H9 (cell line): Measurements from ENCODE around the gene C3orf52. TPM values are rescaled to one million over a fixed set of nuclear protein-coding genes. Genes with fewer than 3 reads are reported as not detected.

Source experiments
- DNase-seq: peaks from one replicate; pipeline ENCODE4 v3.0.0-alpha.2; 2017
- H2AFZ ChIP-seq: one replicate; pipeline ENCODE4 v1.6.1; 2013; ENCODE audit warnings: mild to moderate bottlenecking, low read length, control low read depth, moderate library complexity
- H2AK5ac ChIP-seq: 2 replicates; pipeline ENCODE4 v1.6.1; 2013; ENCODE audit warnings: low read length, control low read depth, mixed read lengths; ENCODE audit not compliant: insufficient read length
- H2BK120ac ChIP-seq: one replicate; pipeline ENCODE4 v1.6.1; 2013; ENCODE audit warnings: low read depth, mild to moderate bottlenecking, low read length, control low read depth, inconsistent platforms; ENCODE audit not compliant: poor library complexity, severe bottlenecking
- H2BK12ac ChIP-seq: 2 replicates; pipeline ENCODE4 v1.6.1; 2013; ENCODE audit warnings: low read length, control low read depth, mixed read lengths, low read depth; ENCODE audit not compliant: insufficient read length
- H2BK15ac ChIP-seq: 2 replicates; pipeline ENCODE4 v1.6.1; 2013; ENCODE audit warnings: low read depth, low read length, control low read depth
- H2BK20ac ChIP-seq: one replicate; pipeline ENCODE4 v1.6.1; 2013; ENCODE audit warnings: low read depth, mild to moderate bottlenecking, low read length, control low read depth, inconsistent platforms; ENCODE audit not compliant: poor library complexity, severe bottlenecking
- H2BK5ac ChIP-seq: 2 replicates; pipeline ENCODE4 v1.6.1; 2013; ENCODE audit warnings: low read length, control low read depth, mixed read lengths; ENCODE audit not compliant: insufficient read length
- H3K14ac ChIP-seq: 2 replicates; pipeline ENCODE4 v1.6.1; 2013; ENCODE audit warnings: low read length, control low read depth; ENCODE audit not compliant: insufficient read depth
- H3K18ac ChIP-seq: 2 replicates; pipeline ENCODE4 v1.6.1; 2013; ENCODE audit warnings: low read depth, mild to moderate bottlenecking, mixed read lengths, low read length, control low read depth; ENCODE audit not compliant: insufficient read length
- H3K23ac ChIP-seq: 2 replicates; pipeline ENCODE4 v1.6.1; 2013; ENCODE audit warnings: low read length, control low read depth, mixed read lengths, low read depth; ENCODE audit not compliant: insufficient read length
- H3K23me2 ChIP-seq: 2 replicates; pipeline ENCODE4 v1.6.1; 2013; ENCODE audit warnings: low read depth, mild to moderate bottlenecking, mixed read lengths, low read length, control low read depth; ENCODE audit not compliant: insufficient read length, poor library complexity, severe bottlenecking
- H3K27ac ChIP-seq: 2 replicates; pipeline ENCODE4 v1.5.1; 2013; ENCODE audit warnings: low read length, control low read depth, mixed read lengths, low read depth; ENCODE audit not compliant: insufficient read length
- H3K27me3 ChIP-seq: 2 replicates; pipeline ENCODE4 v1.6.1; 2013; ENCODE audit warnings: low read length, control low read depth, inconsistent platforms; ENCODE audit not compliant: insufficient read depth
- H3K4ac ChIP-seq: 2 replicates; pipeline ENCODE4 v1.6.1; 2013; ENCODE audit warnings: low read depth, mild to moderate bottlenecking, control low read depth, inconsistent platforms, low read length, moderate library complexity
- H3K4me1 ChIP-seq: 2 replicates; pipeline ENCODE4 v1.6.1; 2013; ENCODE audit warnings: low read length, control low read depth, inconsistent platforms; ENCODE audit not compliant: insufficient read depth
- H3K4me2 ChIP-seq: 2 replicates; pipeline ENCODE4 v1.6.1; 2013; ENCODE audit warnings: low read length, control low read depth, mixed read lengths; ENCODE audit not compliant: insufficient read length, insufficient read depth
- H3K56ac ChIP-seq: 2 replicates; pipeline ENCODE4 v1.6.1; 2013; ENCODE audit warnings: low read depth, mild to moderate bottlenecking, mixed read lengths, low read length, control low read depth; ENCODE audit not compliant: insufficient read length
- H3K79me1 ChIP-seq: 2 replicates; pipeline ENCODE4 v1.6.1; 2013; ENCODE audit warnings: low read depth, mild to moderate bottlenecking, moderate library complexity, low read length, control low read depth, inconsistent platforms; ENCODE audit not compliant: insufficient read depth, poor library complexity, severe bottlenecking
- H3K79me2 ChIP-seq: 2 replicates; pipeline ENCODE4 v1.6.1; 2013; ENCODE audit warnings: low read length, control low read depth, inconsistent platforms; ENCODE audit not compliant: insufficient read depth
- H3K9ac ChIP-seq: 2 replicates; pipeline ENCODE4 v1.6.1; 2013; ENCODE audit warnings: low read length, control low read depth, mixed read lengths; ENCODE audit not compliant: insufficient read length; ENCODE audit errors: extremely low read depth
- H3K9me3 ChIP-seq: one replicate; pipeline ENCODE4 v1.6.1; 2013; ENCODE audit warnings: low read depth, low read length, inconsistent platforms; ENCODE audit not compliant: control insufficient read depth
- H3T11ph ChIP-seq: one replicate; pipeline ENCODE4 v1.6.1; 2013; ENCODE audit warnings: mild to moderate bottlenecking, low read length, control low read depth, inconsistent platforms
- H4K20me1 ChIP-seq: one replicate; pipeline ENCODE4 v1.6.1; 2013; ENCODE audit not compliant: control insufficient read depth, insufficient read length, insufficient read depth
- H4K5ac ChIP-seq: 2 replicates; pipeline ENCODE4 v1.6.1; 2013; ENCODE audit warnings: low read depth, mild to moderate bottlenecking, mixed read lengths, low read length, control low read depth; ENCODE audit not compliant: insufficient read length
- H4K8ac ChIP-seq: replicated peaks from 2 replicates; pipeline ENCODE4 v1.6.1; 2013; ENCODE audit warnings: low read length, control low read depth, mixed read lengths, low read depth; ENCODE audit not compliant: insufficient read length
- H4K91ac ChIP-seq: 2 replicates; pipeline ENCODE4 v1.6.1; 2013; ENCODE audit warnings: low read depth, mild to moderate bottlenecking, moderate library complexity, mixed read lengths, low read length, control low read depth; ENCODE audit not compliant: insufficient read length
- H3K27ac Mint-ChIP-seq, 3 experiments: 2 replicates in 2 of 3; 3 replicates in 1 of 3; pipeline ENCODE4 v1.8.0; 2020 to 2021; ENCODE audit warnings: mixed read lengths in 3 of 3, mild to moderate bottlenecking in 1 of 3, moderate library complexity in 1 of 3
- H3K27me3 Mint-ChIP-seq: 2 replicates; pipeline ENCODE4 v1.8.0; 2021; ENCODE audit warnings: low read depth, mild to moderate bottlenecking, moderate library complexity, mixed read lengths
- H3K36me3 Mint-ChIP-seq, 3 experiments: 2 replicates in 2 of 3; 3 replicates in 1 of 3; pipeline ENCODE4 v1.8.0; 2020 to 2021; ENCODE audit warnings: low read depth in 3 of 3, mixed read lengths in 3 of 3; ENCODE audit not compliant: insufficient read depth in 1 of 3
- H3K4me1 Mint-ChIP-seq, 2 experiments: 2 replicates each; pipeline ENCODE4 v1.8.0; 2020; ENCODE audit warnings: mixed read lengths in 2 of 2
- H3K4me3 Mint-ChIP-seq, 2 experiments: 2 replicates in 1 of 2; 3 replicates in 1 of 2; pipeline ENCODE4 v1.8.0; 2020 to 2021; ENCODE audit warnings: mild to moderate bottlenecking in 2 of 2, mixed read lengths in 2 of 2, moderate library complexity in 1 of 2
- H3K9me3 Mint-ChIP-seq, 2 experiments: 2 replicates in 1 of 2; 3 replicates in 1 of 2; pipeline ENCODE4 v1.8.0; 2020; ENCODE audit warnings: mild to moderate bottlenecking in 2 of 2, mixed read lengths in 2 of 2, moderate library complexity in 1 of 2
- WGBS: extraction: QIAGEN DNeasy Blood & Tissue Kit; methylation state at CpG from one replicate; pipeline ENCODE4 v1.1.7; 2013; ENCODE audit warnings: missing lambda C conversion rate, low lambda C conversion rate, mixed read lengths; ENCODE audit not compliant: insufficient read length; ENCODE audit errors: extremely low coverage; 5-methylcytosine and 5-hydroxymethylcytosine counted together
- total RNA-seq: library from RNA; stranded (reverse); gene quantifications from 2 replicates; pipeline ENCODE4 v1.2.1, GENCODE V29; 2021
- TF ChIP-seq, protein P1 (sequence below): fragments of 200-600 bp; sonication (generic); conservative IDR thresholded peaks from 3 replicates; pipeline ENCODE4 v1.8.0; 2021; ENCODE audit warnings: antibody characterized with exemption, mild to moderate bottlenecking

Gene C3orf52
- total RNA-seq, 1 experiment from 2014 or later = 11.2 TPM

GRCh38 chr3:112129925-112130637, 43.9 kb downstream of the C3orf52 start:
- H2BK5ac ChIP-seq = no peak overlapping the region
- H2BK120ac ChIP-seq = no peak overlapping the region
- H4K8ac ChIP-seq = no peak overlapping the region
- peaks cover 16% of the 10 kb centered on the region; the same call in 1 of the 2 replicates for H3K4me1 ChIP-seq
- H3K14ac ChIP-seq = no peak overlapping the region
- no peaks in the 10 kb centered on the region for H3K27me3 ChIP-seq
- H3K4me2 ChIP-seq = no peak overlapping the region
- no peak overlapping the region for H3K4ac ChIP-seq
- no peaks in the 10 kb centered on the region for H4K20me1 ChIP-seq
- Mint-ChIP-seq H3K4me3 (no peak overlapping the region), H3K27ac (no peak overlapping the region), H3K27me3 (no peaks in the 10 kb centered on the region), H3K9me3 (no peaks in the 10 kb centered on the region), H3K36me3 (no peaks in the 10 kb centered on the region; a peak in 1 of 7 replicates), H3K4me1 (peaks cover 40 to 57% of the 10 kb centered on the region in 2 experiments)
- no peak overlapping the region for H3T11ph ChIP-seq
- H4K5ac ChIP-seq = no peak overlapping the region
- H3K9ac ChIP-seq = no peak overlapping the region
- H4K91ac ChIP-seq = no peak overlapping the region
- H3K9me3 ChIP-seq = no peaks in the 10 kb centered on the region
- H3K18ac ChIP-seq = no peak overlapping the region
- no peaks in the 10 kb centered on the region for H3K23me2 ChIP-seq
- no peak overlapping the region for H3K27ac ChIP-seq
- H2AFZ ChIP-seq = no peak overlapping the region
- H3K79me1 ChIP-seq = no peaks in the 10 kb centered on the region
- H3K56ac ChIP-seq = no peak overlapping the region
- no peak overlapping the region for H2BK15ac ChIP-seq
- no peak for DNase-seq
- no peak overlapping the region for H2BK20ac ChIP-seq
- no peaks in the 10 kb centered on the region for H3K79me2 ChIP-seq
- WGBS = no CpG with 5 or more reads among the region's 4 CpGs
- H2BK12ac ChIP-seq = no peak overlapping the region
- TF ChIP-seq, protein P1, sequence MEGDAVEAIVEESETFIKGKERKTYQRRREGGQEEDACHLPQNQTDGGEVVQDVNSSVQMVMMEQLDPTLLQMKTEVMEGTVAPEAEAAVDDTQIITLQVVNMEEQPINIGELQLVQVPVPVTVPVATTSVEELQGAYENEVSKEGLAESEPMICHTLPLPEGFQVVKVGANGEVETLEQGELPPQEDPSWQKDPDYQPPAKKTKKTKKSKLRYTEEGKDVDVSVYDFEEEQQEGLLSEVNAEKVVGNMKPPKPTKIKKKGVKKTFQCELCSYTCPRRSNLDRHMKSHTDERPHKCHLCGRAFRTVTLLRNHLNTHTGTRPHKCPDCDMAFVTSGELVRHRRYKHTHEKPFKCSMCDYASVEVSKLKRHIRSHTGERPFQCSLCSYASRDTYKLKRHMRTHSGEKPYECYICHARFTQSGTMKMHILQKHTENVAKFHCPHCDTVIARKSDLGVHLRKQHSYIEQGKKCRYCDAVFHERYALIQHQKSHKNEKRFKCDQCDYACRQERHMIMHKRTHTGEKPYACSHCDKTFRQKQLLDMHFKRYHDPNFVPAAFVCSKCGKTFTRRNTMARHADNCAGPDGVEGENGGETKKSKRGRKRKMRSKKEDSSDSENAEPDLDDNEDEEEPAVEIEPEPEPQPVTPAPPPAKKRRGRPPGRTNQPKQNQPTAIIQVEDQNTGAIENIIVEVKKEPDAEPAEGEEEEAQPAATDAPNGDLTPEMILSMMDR = no peak
- no peak overlapping the region for H3K23ac ChIP-seq
- no peak overlapping the region for H2AK5ac ChIP-seq
